ENCODE measurements around the gene NUP62. TPM values are rescaled to one million over a fixed set of nuclear protein-coding genes. Genes with fewer than 3 reads are reported as not detected.

The NUP62 gene
- total RNA-seq, 2 donors from 2014 or later = 29.9 to 34.3 TPM

DNA sequence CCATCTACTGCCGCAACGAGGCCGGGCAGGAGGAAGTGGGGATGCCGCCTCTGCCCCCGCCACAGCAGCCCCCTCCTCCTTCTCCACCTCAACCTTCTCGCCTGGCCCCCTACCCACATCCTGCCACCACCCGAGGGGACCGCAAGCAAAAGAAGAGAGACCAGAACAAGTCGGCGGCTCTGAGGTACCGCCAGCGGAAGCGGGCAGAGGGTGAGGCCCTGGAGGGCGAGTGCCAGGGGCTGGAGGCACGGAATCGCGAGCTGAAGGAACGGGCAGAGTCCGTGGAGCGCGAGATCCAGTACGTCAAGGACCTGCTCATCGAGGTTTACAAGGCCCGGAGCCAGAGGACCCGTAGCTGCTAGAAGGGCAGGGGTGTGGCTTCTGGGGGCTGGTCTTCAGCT is 3.4 kb upstream of the NUP62 start:
- Histone ChIP-seq H3K4me1 (ENCODE audit: control insufficient read depth in 1 of 2, low read depth in 2 of 2) (peaks cover 4 to 14% of the 10 kb centered on the region in 2 donors), H3K27me3 (replicated peaks; ENCODE audit: insufficient read depth) (no peaks in the 10 kb centered on the region), H3K9me3 (no peaks in the 10 kb centered on the region), H3K36me3 (no peaks in the 10 kb centered on the region), H3K4me3 (no peak overlapping the region), H3K27ac (no peak overlapping the region)
- ATAC-seq (ENCODE audit: insufficient number of reproducible peaks, low FRiP score, low read depth) = no peak
- DNase-seq (ENCODE audit: low spot score) = no peak
- TF ChIP-seq, protein P1, sequence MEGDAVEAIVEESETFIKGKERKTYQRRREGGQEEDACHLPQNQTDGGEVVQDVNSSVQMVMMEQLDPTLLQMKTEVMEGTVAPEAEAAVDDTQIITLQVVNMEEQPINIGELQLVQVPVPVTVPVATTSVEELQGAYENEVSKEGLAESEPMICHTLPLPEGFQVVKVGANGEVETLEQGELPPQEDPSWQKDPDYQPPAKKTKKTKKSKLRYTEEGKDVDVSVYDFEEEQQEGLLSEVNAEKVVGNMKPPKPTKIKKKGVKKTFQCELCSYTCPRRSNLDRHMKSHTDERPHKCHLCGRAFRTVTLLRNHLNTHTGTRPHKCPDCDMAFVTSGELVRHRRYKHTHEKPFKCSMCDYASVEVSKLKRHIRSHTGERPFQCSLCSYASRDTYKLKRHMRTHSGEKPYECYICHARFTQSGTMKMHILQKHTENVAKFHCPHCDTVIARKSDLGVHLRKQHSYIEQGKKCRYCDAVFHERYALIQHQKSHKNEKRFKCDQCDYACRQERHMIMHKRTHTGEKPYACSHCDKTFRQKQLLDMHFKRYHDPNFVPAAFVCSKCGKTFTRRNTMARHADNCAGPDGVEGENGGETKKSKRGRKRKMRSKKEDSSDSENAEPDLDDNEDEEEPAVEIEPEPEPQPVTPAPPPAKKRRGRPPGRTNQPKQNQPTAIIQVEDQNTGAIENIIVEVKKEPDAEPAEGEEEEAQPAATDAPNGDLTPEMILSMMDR (IDR thresholded peaks at IDR 0.05) = no peak

DNA sequence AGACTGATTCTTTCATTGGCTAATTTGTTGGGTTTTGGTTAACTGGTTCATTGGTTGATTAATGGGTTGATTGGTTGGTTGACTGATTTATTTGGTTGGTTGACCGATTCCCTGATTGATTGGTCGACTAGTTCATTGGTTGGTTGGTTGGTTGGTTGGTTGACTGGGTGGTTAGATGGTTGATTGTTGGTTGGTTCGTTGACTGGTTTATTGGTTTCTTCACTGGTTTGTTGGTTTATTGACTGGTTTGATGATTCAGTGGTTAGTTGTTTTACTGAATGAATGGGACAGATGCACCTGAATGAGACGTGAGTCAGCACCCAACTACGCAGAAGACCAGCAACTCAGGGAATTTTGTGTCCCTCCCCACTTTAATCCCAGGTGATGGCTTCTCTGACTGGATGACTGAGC is 2.7 kb upstream of the NUP62 start:
- no peak for ATAC-seq (ENCODE audit: insufficient number of reproducible peaks, low FRiP score, low read depth)
- Histone ChIP-seq H3K36me3 (peaks cover 5% of the 10 kb centered on the region), H3K4me3 (no peak overlapping the region), H3K27ac (no peak overlapping the region), H3K9me3 (no peaks in the 10 kb centered on the region), H3K4me1 (ENCODE audit: control insufficient read depth in 1 of 2, low read depth in 2 of 2) (peaks cover 9 to 21% of the 10 kb centered on the region in 2 donors), H3K27me3 (replicated peaks; ENCODE audit: insufficient read depth) (no peaks in the 10 kb centered on the region)
- no peak for DNase-seq (ENCODE audit: low spot score)
- TF ChIP-seq, protein P1 (IDR thresholded peaks at IDR 0.05) = no peak

DNA sequence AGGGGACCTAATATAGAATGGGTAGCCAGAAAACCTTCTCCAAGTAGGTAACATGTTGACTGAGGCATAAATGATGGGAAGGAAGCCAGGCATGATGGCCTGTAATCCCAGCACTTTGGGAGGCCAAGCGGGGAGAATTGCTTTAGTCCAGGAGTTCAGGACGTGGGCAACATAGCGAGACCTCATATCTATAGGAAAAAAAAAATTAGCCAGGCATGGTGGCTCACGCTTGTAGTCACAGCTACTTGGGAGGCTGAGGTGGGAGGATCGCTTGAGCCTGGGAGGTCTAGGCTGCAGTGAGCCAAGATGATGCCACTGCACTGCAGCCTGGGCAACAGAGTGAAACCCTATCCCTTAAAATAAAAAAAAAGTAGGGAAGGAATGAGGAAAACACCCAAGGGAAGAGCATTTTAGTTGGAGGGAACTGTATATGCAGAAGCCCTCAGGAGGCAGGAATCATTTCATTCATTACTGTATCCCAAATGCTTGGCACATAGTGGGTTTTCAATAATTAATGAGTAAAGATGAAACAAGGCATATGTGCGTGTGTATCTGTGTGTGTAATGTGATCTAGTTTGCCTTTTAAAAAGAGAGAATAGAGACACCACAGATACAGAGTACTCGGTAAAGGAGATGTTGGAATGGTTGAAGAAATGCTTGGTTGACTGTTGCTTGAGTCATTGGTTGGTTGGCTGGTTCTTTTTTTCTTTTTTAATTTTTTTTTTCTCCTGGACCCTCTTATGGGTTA is 2.2 kb upstream of the NUP62 start:
- no peaks in the 10 kb centered on the region for H3K9me3 ChIP-seq
- peaks cover 6% of the 10 kb centered on the region for H3K36me3 ChIP-seq
- H3K4me1 ChIP-seq (ENCODE audit: control insufficient read depth in 1 of 2, low read depth in 2 of 2) = peaks cover 10 to 25% of the 10 kb centered on the region in 2 donors
- no peak for ATAC-seq (ENCODE audit: insufficient number of reproducible peaks, low FRiP score, low read depth)
- H3K4me3 ChIP-seq = no peak overlapping the region
- DNase-seq (ENCODE audit: low spot score) = no peak
- TF ChIP-seq, protein P1 (IDR thresholded peaks at IDR 0.05) = no peak
- no peaks in the 10 kb centered on the region for H3K27me3 ChIP-seq (replicated peaks; ENCODE audit: insufficient read depth)
- H3K27ac ChIP-seq = no peak overlapping the region

DNA sequence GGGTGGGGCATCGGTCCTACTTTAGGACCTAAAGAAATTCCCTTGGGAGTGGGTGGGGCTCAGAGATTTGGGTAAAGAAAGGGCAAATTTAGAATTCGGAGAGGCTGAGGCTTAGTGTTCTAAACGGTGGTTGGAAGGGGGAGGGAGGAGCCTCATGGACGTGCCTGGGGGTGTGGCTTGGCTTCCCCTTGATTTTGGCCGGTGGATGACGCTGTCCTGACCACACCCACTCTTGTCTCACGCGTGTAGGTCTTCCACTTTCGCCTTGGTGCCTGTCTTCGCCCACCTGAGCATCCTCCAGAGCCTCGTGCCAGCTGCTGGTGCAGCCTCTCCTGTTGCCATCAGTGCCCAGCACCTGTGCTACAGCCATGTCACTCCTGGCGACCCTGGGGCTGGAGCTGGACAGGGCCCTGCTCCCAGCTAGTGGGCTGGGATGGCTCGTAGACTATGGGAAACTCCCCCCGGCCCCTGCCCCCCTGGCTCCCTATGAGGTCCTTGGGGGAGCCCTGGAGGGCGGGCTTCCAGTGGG is 1.2 kb upstream of the NUP62 start:
- DNase-seq (ENCODE audit: low spot score) (no peak), ATAC-seq (ENCODE audit: insufficient number of reproducible peaks, low FRiP score, low read depth) (no peak)
- Histone ChIP-seq H3K4me1 (ENCODE audit: control insufficient read depth in 1 of 2, low read depth in 2 of 2) (peaks cover 10 to 25% of the 10 kb centered on the region in 2 donors), H3K36me3 (peaks cover 7% of the 10 kb centered on the region), H3K27ac (peak overlapping the region; percentile 82 to 91), H3K4me3 (peak overlapping the region; percentile 95), H3K27me3 (replicated peaks; ENCODE audit: insufficient read depth) (no peaks in the 10 kb centered on the region), H3K9me3 (no peaks in the 10 kb centered on the region)
- TF ChIP-seq, protein P1 (IDR thresholded peaks at IDR 0.05) = no peak

DNA sequence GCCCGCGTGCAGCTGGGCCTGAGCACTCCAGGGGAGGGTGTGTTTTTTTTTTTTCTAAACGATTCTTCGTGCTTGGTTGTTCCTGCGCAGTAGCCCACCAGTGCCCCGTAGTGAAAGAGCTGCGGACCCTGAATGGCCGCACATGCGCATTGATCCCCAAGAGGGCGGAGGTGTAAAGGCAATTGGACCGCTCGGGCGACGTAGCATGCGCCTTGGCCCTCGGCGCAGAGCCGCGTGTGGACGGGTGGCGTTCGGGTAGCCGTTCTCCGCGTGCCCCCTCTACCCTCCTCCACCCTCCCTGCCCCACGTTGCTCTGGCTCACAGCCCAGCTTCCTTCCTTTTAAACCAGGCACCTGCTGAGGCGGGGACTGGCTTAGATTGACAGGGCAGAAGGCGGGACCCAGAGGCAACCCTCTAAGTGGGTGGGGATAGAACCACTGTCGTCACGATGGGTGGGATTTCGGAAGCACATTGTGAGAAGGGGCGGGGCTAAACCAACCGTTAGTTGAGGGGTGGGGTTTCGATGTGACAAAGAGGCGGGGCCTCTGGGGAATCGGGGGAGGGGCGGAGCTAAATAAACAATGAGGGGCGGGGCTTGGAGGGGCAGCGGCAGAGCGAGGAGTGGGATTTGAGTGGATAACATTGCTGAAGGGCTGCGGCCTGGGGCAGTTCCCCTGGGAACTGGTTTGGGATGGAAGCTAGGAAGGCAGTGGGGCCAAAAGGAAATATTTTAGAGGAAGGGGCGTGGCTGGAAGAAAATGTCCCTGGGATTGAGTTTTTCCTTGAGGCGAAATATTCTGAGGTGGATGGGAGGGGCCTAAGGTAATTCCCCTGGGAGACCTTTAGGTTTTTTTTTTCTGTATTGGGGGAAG is 543 bp upstream of the NUP62 start:
- TF ChIP-seq, protein P1 (IDR thresholded peaks at IDR 0.05) = no peak
- Histone ChIP-seq H3K4me3 (peak overlapping the region; percentile 95), H3K27ac (peak overlapping the region; percentile 82 to 91), H3K4me1 (ENCODE audit: control insufficient read depth in 1 of 2, low read depth in 2 of 2) (peaks cover 10 to 25% of the 10 kb centered on the region in 2 donors), H3K27me3 (replicated peaks; ENCODE audit: insufficient read depth) (no peaks in the 10 kb centered on the region), H3K9me3 (no peaks in the 10 kb centered on the region), H3K36me3 (peaks cover 9% of the 10 kb centered on the region)
- DNase-seq (ENCODE audit: low spot score) (peak; percentile 84), ATAC-seq (ENCODE audit: insufficient number of reproducible peaks, low FRiP score, low read depth) (peak; percentile 88)
